MCF 10A (cell line): Measurements from ENCODE around the gene RER1. TPM values are rescaled to one million over a fixed set of nuclear protein-coding genes. Genes with fewer than 3 reads are reported as not detected.

Source experiments
- BruUV-seq: library from RNA; stranded (reverse); fragments of 400-500 nt; replicated peaks from 2 replicates; lab custom pipeline; 2021; lab: Mats Ljungman, UMichigan
- CTCF ChIA-PET: fragments of 300-600 bp; sonication (Branson Sonifier 250); formaldehyde crosslinking; extraction: SDS; loops from one replicate; lab custom pipeline; 2021; ENCODE audit warnings: antibody characterized with exemption, inconsistent platforms; lab: Yijun Ruan, JAX
- POLR2A ChIA-PET: fragments of 300-600, 350-650 bp; sonication (Branson Sonifier 250); formaldehyde crosslinking; extraction: SDS; loops from one replicate; lab custom pipeline; 2020; ENCODE audit warnings: antibody characterized with exemption, inconsistent platforms; lab: Yijun Ruan, JAX
- DNase-seq: peaks from one replicate; pipeline ENCODE4 v3.0.0-alpha.2; 2018; ENCODE audit not compliant: unreplicated experiment
- H3K27ac Mint-ChIP-seq: one replicate; pipeline ENCODE4 v1.8.0; 2022; ENCODE audit warnings: mild to moderate bottlenecking, low read depth, mixed read lengths; ENCODE audit not compliant: unreplicated experiment
- H3K27me3 Mint-ChIP-seq: one replicate; pipeline ENCODE4 v1.8.0; 2022; ENCODE audit warnings: mixed read lengths; ENCODE audit not compliant: insufficient read depth, unreplicated experiment
- H3K36me3 Mint-ChIP-seq: one replicate; pipeline ENCODE4 v1.8.0; 2022; ENCODE audit warnings: mild to moderate bottlenecking, moderate library complexity, mixed read lengths; ENCODE audit not compliant: insufficient read depth, unreplicated experiment
- H3K4me1 Mint-ChIP-seq: one replicate; pipeline ENCODE4 v1.8.0; 2022; ENCODE audit warnings: mixed read lengths; ENCODE audit not compliant: insufficient read depth, unreplicated experiment
- H3K4me3 Mint-ChIP-seq: one replicate; pipeline ENCODE4 v1.8.0; 2022; ENCODE audit warnings: mild to moderate bottlenecking, moderate library complexity, mixed read lengths; ENCODE audit not compliant: unreplicated experiment
- H3K9me3 Mint-ChIP-seq: one replicate; pipeline ENCODE4 v1.8.0; 2022; ENCODE audit warnings: mixed read lengths; ENCODE audit not compliant: unreplicated experiment
- intact Hi-C: fragments of 100-400 bp; cut with micrococcal nuclease; formaldehyde crosslinking; loops from 2 replicates; pipeline ENCODE4 v1.14.1; 2022
- total RNA-seq: library from RNA; stranded (reverse); gene quantifications from 2 replicates; pipeline ENCODE4 v1.2.3, GENCODE V29; 2022
- TF ChIP-seq, protein P1 (sequence below): fragments of 200-600 bp; IDR thresholded peaks from one replicate; pipeline ENCODE4 v1.8.0; 2022; ENCODE audit warnings: antibody characterized with exemption, mild to moderate bottlenecking; ENCODE audit not compliant: unreplicated experiment

Gene RER1
- total RNA-seq, 1 experiment from 2014 or later, result 172 TPM

GRCh38 chr1:2389644-2390043 is 2.0 kb upstream of the RER1 start:
- peak overlapping the region; percentile 66 for H3K4me3 Mint-ChIP-seq
- POLR2A ChIA-PET, result interaction anchor here (0.6 to 2.9 kb wide), 5 partner anchors 145 to 199 kb away, joined by 3 to 29 read pairs (median 3); no protein-coding TSS in a partner anchor
- intact Hi-C loops, result no loop called here
- CTCF ChIA-PET, result interaction anchor here (0.5 to 2.2 kb wide), 5 partner anchors 8 to 195 kb away, joined by 3 to 14 read pairs (median 3); partner anchors contain the start of gene FAAP20
- H3K4me1 Mint-ChIP-seq, result peaks cover 18% of the 10 kb centered on the region
- no peaks in the 10 kb centered on the region for H3K27me3 Mint-ChIP-seq
- H3K27ac Mint-ChIP-seq, result peak overlapping the region; percentile 87
- no peak for DNase-seq
- peaks cover 42% of the 10 kb centered on the region for H3K36me3 Mint-ChIP-seq
- BruUV-seq, result no TSS peak
- TF ChIP-seq, protein P1, sequence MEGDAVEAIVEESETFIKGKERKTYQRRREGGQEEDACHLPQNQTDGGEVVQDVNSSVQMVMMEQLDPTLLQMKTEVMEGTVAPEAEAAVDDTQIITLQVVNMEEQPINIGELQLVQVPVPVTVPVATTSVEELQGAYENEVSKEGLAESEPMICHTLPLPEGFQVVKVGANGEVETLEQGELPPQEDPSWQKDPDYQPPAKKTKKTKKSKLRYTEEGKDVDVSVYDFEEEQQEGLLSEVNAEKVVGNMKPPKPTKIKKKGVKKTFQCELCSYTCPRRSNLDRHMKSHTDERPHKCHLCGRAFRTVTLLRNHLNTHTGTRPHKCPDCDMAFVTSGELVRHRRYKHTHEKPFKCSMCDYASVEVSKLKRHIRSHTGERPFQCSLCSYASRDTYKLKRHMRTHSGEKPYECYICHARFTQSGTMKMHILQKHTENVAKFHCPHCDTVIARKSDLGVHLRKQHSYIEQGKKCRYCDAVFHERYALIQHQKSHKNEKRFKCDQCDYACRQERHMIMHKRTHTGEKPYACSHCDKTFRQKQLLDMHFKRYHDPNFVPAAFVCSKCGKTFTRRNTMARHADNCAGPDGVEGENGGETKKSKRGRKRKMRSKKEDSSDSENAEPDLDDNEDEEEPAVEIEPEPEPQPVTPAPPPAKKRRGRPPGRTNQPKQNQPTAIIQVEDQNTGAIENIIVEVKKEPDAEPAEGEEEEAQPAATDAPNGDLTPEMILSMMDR, result no peak
- no peaks in the 10 kb centered on the region for H3K9me3 Mint-ChIP-seq

- peaks cover 18% of the 10 kb centered on the region for H3K4me1 Mint-ChIP-seq
- no TSS peak for BruUV-seq
- no peak for DNase-seq
- ChIA-PET CTCF (interaction anchor here (0.7 to 2.2 kb wide), 3 partner anchors 10 to 162 kb away, joined by 4 to 14 read pairs (median 4); no protein-coding TSS in a partner anchor), POLR2A (interaction anchor here (0.6 to 2.9 kb wide), 30 partner anchors 8 to 1465 kb away, joined by 3 to 29 read pairs (median 4); partner anchors contain the start of genes DFFB, FAAP20 and PRXL2B)
- peaks cover 55% of the 10 kb centered on the region for H3K36me3 Mint-ChIP-seq
- no peaks in the 10 kb centered on the region for H3K27me3 Mint-ChIP-seq
- TF ChIP-seq, protein P1, result no peak
- intact Hi-C loops, result loop anchor here (1.0 kb wide), 1 partner anchor 155 kb away; no protein-coding TSS in a partner anchor
- H3K4me3 Mint-ChIP-seq, result peak overlapping the region; percentile 66
- H3K9me3 Mint-ChIP-seq, result no peaks in the 10 kb centered on the region
- peak overlapping the region; percentile 87 for H3K27ac Mint-ChIP-seq
These were observed 379 bp downstream of the RER1 start for GRCh38 chr1:2391931-2392509.

DNA sequence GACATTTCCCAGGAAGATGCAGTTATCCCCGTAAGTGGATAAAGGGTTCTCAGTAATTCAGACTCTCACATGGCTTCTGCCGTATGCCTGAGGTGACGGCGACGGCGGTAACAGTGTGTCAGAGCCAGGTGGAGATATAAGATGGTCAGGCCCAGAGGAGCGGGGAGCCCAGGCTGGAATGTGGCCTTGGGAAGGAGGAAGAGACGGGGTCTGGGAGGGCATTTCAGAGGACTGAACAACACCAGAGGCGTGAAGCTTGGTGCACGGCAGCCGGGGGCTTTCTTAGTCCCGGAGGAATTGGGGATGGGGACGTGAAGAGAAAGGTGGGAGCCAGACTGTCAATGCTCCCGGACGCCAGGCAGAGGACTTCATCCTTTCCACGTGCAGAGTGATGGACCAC is 1.0 kb downstream of the RER1 start:
- ChIA-PET POLR2A (interaction anchor here (1.0 to 1.9 kb wide), 6 partner anchors 10 to 203 kb away, joined by 3 to 16 read pairs (median 8); partner anchors contain the start of gene FAAP20), CTCF (interaction anchor here (0.7 to 1.1 kb wide), 2 partner anchors 11 to 163 kb away, joined by 4 read pairs; no protein-coding TSS in a partner anchor)
- peak overlapping the region; percentile 87 for H3K27ac Mint-ChIP-seq

GRCh38 chr1:2393471-2393877 is 1.8 kb downstream of the RER1 start:
- TF ChIP-seq, protein P1, result no peak
- Mint-ChIP-seq H3K27me3 (no peaks in the 10 kb centered on the region), H3K9me3 (no peaks in the 10 kb centered on the region), H3K27ac (no peak overlapping the region), H3K36me3 (peaks cover 62% of the 10 kb centered on the region), H3K4me3 (peak overlapping the region; percentile 66), H3K4me1 (peaks cover 18% of the 10 kb centered on the region)
- DNase-seq, result no peak
- CTCF ChIA-PET, result interaction anchor here (1.6 kb wide), 1 partner anchor 198 kb away, joined by 7 read pairs; no protein-coding TSS in a partner anchor
- intact Hi-C loops, result no loop called here
- BruUV-seq, result no TSS peak
- POLR2A ChIA-PET, result interaction anchor here (1.3 to 1.4 kb wide), 2 partner anchors 15 to 203 kb away, joined by 3 to 4 read pairs; no protein-coding TSS in a partner anchor

More for the DNA sequence above, 1.0 kb downstream of the RER1 start:
- Mint-ChIP-seq H3K4me1 (peaks cover 18% of the 10 kb centered on the region), H3K4me3 (peak overlapping the region; percentile 66), H3K9me3 (no peaks in the 10 kb centered on the region), H3K27me3 (no peaks in the 10 kb centered on the region), H3K36me3 (peaks cover 61% of the 10 kb centered on the region)
- TF ChIP-seq, protein P1, result no peak
- intact Hi-C loops, result no loop called here
- no peak for DNase-seq
- BruUV-seq, result no TSS peak
